Measurements from ENCODE around the gene DCAF16. TPM values are rescaled to one million over a fixed set of nuclear protein-coding genes. Genes with fewer than 3 reads are reported as not detected.

The DCAF16 gene
- 10 to 100 TPM; 14.4 to 43.1 (median 25.2) TPM for total RNA-seq
- polyA plus RNA-seq: 10 to 100 TPM in 1 of 3 donors, 1 to 10 TPM in 2; 6.9 to 15.1 (median 9.4) TPM
- long read RNA-seq, donor 1, full-length matches to known transcripts: 4 of 4 reads
- long read RNA-seq, donor 1, partial matches to known transcripts: 0 of 4 reads
- long read RNA-seq, donor 1, other reads (novel, unspliced or antisense): 0 of 4 reads
- long read RNA-seq, donor 2, full-length matches to known transcripts: 3 of 21 reads
- long read RNA-seq, donor 2, partial matches to known transcripts: 11 of 21 reads
- long read RNA-seq, donor 2, other reads (novel, unspliced or antisense): 7 of 21 reads
- long read RNA-seq, donor 3, partial matches to known transcripts: 0 of 1 reads
- long read RNA-seq, donor 3, other reads (novel, unspliced or antisense): 0 of 1 reads
- long read RNA-seq, donor 4, full-length matches to known transcripts: 1 of 2 reads
- long read RNA-seq, donor 4, partial matches to known transcripts: 0 of 2 reads
- long read RNA-seq, donor 4, other reads (novel, unspliced or antisense): 1 of 2 reads
- long read RNA-seq, donor 5, partial matches to known transcripts: 0 of 4 reads
- long read RNA-seq, donor 5, other reads (novel, unspliced or antisense): 3 of 4 reads
- long read RNA-seq, donor 6, partial matches to known transcripts: 0 of 5 reads
- long read RNA-seq, donor 6, other reads (novel, unspliced or antisense): 3 of 5 reads
- long read RNA-seq, donor 7, full-length matches to known transcripts: 1 of 1 reads
- long read RNA-seq, donor 7, partial matches to known transcripts: 0 of 1 reads
- long read RNA-seq, donor 7, other reads (novel, unspliced or antisense): 0 of 1 reads
- long read RNA-seq, donor 8, full-length matches to known transcripts: 8 of 14 reads
- long read RNA-seq, donor 8, partial matches to known transcripts: 6 of 14 reads
- long read RNA-seq, donor 8, other reads (novel, unspliced or antisense): 0 of 14 reads
- long read RNA-seq, donor 9, full-length matches to known transcripts: 7 of 12 reads
- long read RNA-seq, donor 9, partial matches to known transcripts: 0 of 12 reads
- long read RNA-seq, donor 9, other reads (novel, unspliced or antisense): 5 of 12 reads
- long read RNA-seq, donor 10, partial matches to known transcripts: 0 of 2 reads
- long read RNA-seq, donor 10, other reads (novel, unspliced or antisense): 0 of 2 reads

GRCh38 chr4:17810260-17811077, at the start of gene DCAF16, which contains the start of gene NCAPG:
Gene DCAF16 (minus strand): TSS chr4:17810757. CDS start chr4:17804141, 6,616 bp downstream.
Gene NCAPG (plus strand): TSS chr4:17810979. CDS start chr4:17811078, 99 bp downstream.
- peak; percentile 99 to 100 (median 99) for DNase-seq
- Histone ChIP-seq H3K36me3 (replicated peaks in 1 of 2) (no peaks in the 10 kb centered on the region), H3K4me1 (replicated peaks in 1 of 2) (peaks cover 30 to 50% of the 10 kb centered on the region in 2 donors), H3K27me3 (no peaks in the 10 kb centered on the region), H3K27ac (peak within 1 kb of the TSS; percentile 87 to 98 (median 96)), H3K4me3 (peak within 1 kb of the TSS; percentile 64 to 88 (median 82)), H3K9me3 (replicated peaks in 1 of 3) (no peaks in the 10 kb centered on the region)
- 0 to 1% (median 1%) methylated on average over 10 to 69 of the region's 69 CpGs for WGBS, 4 donors
- intact Hi-C loops (cut with DNase I): loop anchor here in 1 of 2 donors (10.0 kb wide), 1 partner anchor 214 kb away; the partner anchor contains the start of gene LCORL
- TF ChIP-seq POLR2A (IDR thresholded peaks at IDR 0.05): peak; percentile 93 to 98
- TF ChIP-seq, protein P1, sequence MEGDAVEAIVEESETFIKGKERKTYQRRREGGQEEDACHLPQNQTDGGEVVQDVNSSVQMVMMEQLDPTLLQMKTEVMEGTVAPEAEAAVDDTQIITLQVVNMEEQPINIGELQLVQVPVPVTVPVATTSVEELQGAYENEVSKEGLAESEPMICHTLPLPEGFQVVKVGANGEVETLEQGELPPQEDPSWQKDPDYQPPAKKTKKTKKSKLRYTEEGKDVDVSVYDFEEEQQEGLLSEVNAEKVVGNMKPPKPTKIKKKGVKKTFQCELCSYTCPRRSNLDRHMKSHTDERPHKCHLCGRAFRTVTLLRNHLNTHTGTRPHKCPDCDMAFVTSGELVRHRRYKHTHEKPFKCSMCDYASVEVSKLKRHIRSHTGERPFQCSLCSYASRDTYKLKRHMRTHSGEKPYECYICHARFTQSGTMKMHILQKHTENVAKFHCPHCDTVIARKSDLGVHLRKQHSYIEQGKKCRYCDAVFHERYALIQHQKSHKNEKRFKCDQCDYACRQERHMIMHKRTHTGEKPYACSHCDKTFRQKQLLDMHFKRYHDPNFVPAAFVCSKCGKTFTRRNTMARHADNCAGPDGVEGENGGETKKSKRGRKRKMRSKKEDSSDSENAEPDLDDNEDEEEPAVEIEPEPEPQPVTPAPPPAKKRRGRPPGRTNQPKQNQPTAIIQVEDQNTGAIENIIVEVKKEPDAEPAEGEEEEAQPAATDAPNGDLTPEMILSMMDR (IDR thresholded peaks at IDR 0.05): peak in 1 of 6 experiments; percentile 6

GRCh38 chr4:17859793-17860406, 49.3 kb upstream of the DCAF16 start:
- TF ChIP-seq, protein P1 (IDR thresholded peaks at IDR 0.05): no peak
- TF ChIP-seq POLR2A (IDR thresholded peaks at IDR 0.05): no peak
- no peaks in the 10 kb centered on the region for H3K27me3 ChIP-seq
- no peak overlapping the region for H3K27ac ChIP-seq
- no peak for DNase-seq
- no peaks in the 10 kb centered on the region for H3K36me3 ChIP-seq (replicated peaks in 1 of 2)
- intact Hi-C loops (cut with DNase I): loop anchor here in 1 of 2 donors (10.0 kb wide), 1 partner anchor 125 kb away; no protein-coding TSS in a partner anchor
- no peak overlapping the region for H3K4me3 ChIP-seq
- 95 to 98% (median 96%) methylated on average over 5 of the region's 5 CpGs for WGBS, 4 donors
- H3K4me1 ChIP-seq (replicated peaks in 1 of 2): no peaks in the 10 kb centered on the region
- no peaks in the 10 kb centered on the region for H3K9me3 ChIP-seq (replicated peaks in 1 of 3)

GRCh38 chr4:17854036-17854435, 43.5 kb upstream of the DCAF16 start:
- intact Hi-C loops (cut with DNase I): no loop called here
- no peak for TF ChIP-seq POLR2A (IDR thresholded peaks at IDR 0.05)
- TF ChIP-seq, protein P1 (IDR thresholded peaks at IDR 0.05): no peak
- Histone ChIP-seq H3K27me3 (no peaks in the 10 kb centered on the region), H3K36me3 (replicated peaks in 1 of 2) (no peaks in the 10 kb centered on the region), H3K4me3 (no peak overlapping the region), H3K4me1 (replicated peaks in 1 of 2) (no peaks in the 10 kb centered on the region), H3K9me3 (replicated peaks in 1 of 3) (no peaks in the 10 kb centered on the region), H3K27ac (no peak overlapping the region)
- DNase-seq: no peak
- WGBS, 4 donors: 90 to 94% (median 93%) methylated on average over 3 of the region's 3 CpGs
